HUES48 (cell line): ENCODE results near the gene SERP2.
A peak's percentile ranks its signal among the peaks of the same experiment; 100 is the strongest.

Source experiments
- H3K27ac ChIP-seq: one replicate; pipeline ENCODE4 v1.7.0; 2013; ENCODE audit warnings: low read depth, low read length, inconsistent platforms
- H3K27me3 ChIP-seq: 2 replicates; pipeline ENCODE4 v1.6.1; 2013; ENCODE audit warnings: mild to moderate bottlenecking, low read length; ENCODE audit not compliant: control insufficient read depth, insufficient read depth
- H3K36me3 ChIP-seq: 2 replicates; pipeline ENCODE4 v1.6.1; 2013; ENCODE audit warnings: low read length; ENCODE audit not compliant: control insufficient read depth, insufficient read depth
- H3K4me1 ChIP-seq: 2 replicates; pipeline ENCODE4 v1.6.1; 2013; ENCODE audit warnings: mild to moderate bottlenecking, low read length; ENCODE audit not compliant: control insufficient read depth, insufficient read depth
- H3K4me3 ChIP-seq: 2 replicates; pipeline ENCODE4 v1.5.1; 2013; ENCODE audit warnings: mild to moderate bottlenecking, low read depth, low read length
- H3K9ac ChIP-seq: 2 replicates; pipeline ENCODE4 v1.6.1; 2013; ENCODE audit warnings: mild to moderate bottlenecking, low read depth, low read length, moderate library complexity
- H3K9me3 ChIP-seq: 2 replicates; pipeline ENCODE4 v1.6.1; 2013; ENCODE audit warnings: low read length; ENCODE audit not compliant: control insufficient read depth, insufficient read depth

The SERP2 gene

DNA sequence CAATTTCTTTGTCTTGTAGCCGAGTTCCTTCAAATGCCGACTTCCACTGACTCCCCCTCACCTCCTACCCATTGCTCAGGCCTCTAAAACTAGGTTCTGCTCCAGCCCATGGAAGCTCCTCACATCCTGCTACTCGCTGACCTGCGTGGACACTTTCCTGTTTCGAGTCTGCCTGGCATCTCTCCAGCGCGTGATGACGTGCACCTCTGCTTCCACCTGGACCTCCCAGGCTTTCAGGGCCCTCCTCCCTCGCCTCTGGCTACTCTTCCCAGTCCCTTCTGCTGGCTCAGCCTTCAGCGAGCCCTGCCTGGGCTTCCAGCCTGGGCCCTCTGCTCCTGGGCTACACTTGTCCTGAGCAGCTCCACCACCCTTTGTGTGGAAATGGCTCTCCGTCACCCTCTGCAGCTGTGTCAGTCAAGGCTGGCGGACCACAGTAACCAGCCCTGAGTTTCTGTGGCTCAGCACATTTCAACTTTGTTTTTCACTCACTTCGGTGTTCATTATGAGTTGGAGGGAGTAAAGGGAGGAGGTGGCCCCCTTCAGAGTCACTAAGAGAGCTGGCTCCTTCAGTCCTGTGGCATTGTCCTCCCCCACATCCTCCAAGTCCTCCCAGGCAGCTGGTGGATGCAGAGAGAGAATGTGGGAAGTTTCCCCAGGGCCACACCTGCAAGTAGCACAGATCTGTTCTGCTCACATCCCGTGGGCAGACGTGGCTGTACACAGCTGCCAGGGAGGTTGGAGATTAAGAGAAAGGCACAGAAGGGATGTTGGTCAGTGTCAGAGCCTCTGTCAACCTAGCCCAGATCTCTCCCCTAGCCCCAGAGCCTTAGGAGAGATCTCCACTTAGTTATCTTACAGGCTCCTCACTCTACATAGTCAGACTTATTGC, 49.4 kb downstream of the SERP2 start:
- no peaks in the 10 kb centered on the region for H3K36me3 ChIP-seq
- no peak overlapping the region for H3K27ac ChIP-seq
- no peak overlapping the region for H3K9ac ChIP-seq

DNA sequence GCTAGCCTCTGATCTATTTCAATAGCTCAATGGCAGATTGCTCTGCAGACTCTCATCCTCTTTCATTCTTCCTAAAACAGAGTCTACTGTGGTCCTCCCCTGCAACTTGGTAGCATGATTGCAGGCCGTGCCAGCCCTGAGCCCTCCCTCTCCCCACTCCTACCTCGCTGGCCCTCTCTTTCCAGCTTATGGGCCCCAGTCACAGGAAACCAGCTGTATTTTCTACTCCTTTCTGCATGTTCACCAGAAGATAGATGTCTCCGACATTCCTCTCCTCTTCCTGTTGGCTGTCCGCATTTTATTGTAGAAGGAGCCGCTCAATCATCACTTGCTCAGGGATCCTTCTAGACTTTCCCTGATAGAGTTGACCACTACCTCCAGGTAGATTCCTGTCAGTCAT, 50.2 kb downstream of the SERP2 start:
- no peak overlapping the region for H3K4me3 ChIP-seq
- no peaks in the 10 kb centered on the region for H3K27me3 ChIP-seq
- peaks cover 5% of the 10 kb centered on the region for H3K4me1 ChIP-seq
- no peaks in the 10 kb centered on the region for H3K9me3 ChIP-seq
- H3K36me3 ChIP-seq = no peaks in the 10 kb centered on the region
- H3K27ac ChIP-seq = no peak overlapping the region
- no peak overlapping the region for H3K9ac ChIP-seq

More for the DNA sequence above, 49.4 kb downstream of the SERP2 start:
- Histone ChIP-seq H3K4me3 (no peak overlapping the region), H3K4me1 (peaks cover 7% of the 10 kb centered on the region), H3K27me3 (no peaks in the 10 kb centered on the region), H3K9me3 (no peaks in the 10 kb centered on the region)

DNA sequence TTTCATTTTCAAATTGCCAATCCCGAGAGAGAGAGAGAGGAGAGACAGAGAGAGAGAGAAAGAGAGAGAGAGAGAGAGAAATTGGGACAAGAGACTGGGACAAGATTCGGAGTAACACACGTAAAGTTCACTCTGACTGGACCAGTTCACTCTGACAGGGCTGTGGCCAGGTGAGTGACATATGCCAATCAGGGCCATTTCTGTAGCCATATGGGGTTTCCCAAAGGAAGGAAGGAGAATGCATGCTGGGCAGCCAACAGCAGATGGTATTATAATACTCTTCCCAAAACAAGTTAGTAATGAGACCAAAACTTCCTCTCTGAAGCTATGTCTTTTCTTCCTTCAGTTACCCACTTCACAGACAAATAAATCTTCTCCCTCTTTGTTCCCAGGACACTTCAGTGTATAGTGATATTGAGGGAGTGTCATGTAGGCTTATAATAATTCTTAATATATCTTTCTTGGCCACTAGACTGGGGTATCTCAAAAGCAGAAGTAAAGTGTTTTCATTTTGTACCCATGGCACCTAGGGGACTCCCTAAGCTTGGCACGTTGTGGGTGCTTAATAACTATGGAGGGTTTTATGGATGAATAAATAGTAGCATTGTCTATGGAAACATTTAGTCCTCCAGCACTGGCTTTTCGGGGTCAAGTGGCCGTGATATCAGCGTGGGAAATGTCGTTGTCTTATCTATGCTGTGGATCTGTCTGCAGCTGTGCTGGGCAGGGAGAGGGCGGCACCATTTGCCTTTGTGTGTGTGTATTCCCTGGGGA, 51.6 kb downstream of the SERP2 start:
- Histone ChIP-seq H3K9ac (no peak overlapping the region), H3K9me3 (no peaks in the 10 kb centered on the region), H3K36me3 (no peaks in the 10 kb centered on the region), H3K4me3 (no peak overlapping the region), H3K4me1 (peaks cover 5% of the 10 kb centered on the region), H3K27me3 (no peaks in the 10 kb centered on the region), H3K27ac (no peak overlapping the region)

DNA sequence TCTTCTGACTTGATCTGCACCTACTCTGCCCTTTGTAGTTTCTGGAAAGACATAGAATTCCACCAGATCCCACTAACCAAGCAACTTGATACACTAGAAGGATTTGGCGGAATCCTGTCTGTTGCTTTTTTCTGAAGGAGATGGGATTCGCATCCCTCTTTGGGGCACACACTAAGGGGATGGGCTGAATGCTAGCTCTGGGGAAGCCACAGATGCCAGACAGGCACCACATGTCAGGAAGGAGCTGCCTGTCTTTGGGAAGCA, 52.1 kb downstream of the SERP2 start:
- Histone ChIP-seq H3K27ac (no peak overlapping the region), H3K4me3 (no peak overlapping the region), H3K27me3 (no peaks in the 10 kb centered on the region), H3K36me3 (no peaks in the 10 kb centered on the region), H3K9me3 (no peaks in the 10 kb centered on the region), H3K9ac (no peak overlapping the region), H3K4me1 (peaks cover 2% of the 10 kb centered on the region)

DNA sequence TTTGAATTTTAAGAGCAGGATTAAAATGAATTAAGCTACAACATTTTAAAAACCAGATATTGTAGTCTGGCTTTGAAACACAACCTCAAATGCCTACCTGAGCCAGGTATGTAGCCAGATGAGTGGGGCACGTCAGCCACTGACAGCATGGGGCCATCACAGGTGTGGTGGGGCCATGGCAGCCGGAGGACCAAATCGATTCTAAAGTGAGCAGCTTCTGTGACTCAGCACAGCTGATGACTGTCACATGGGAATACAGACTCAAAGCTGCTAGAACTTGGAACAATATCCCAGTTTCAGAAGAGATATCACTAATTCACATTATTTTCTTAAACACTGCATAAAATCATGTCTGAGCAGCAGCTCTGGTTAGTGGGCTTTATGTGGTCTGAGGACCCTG, 52.8 kb downstream of the SERP2 start:
- H3K27ac ChIP-seq = no peak overlapping the region
- H3K36me3 ChIP-seq = no peaks in the 10 kb centered on the region
- no peaks in the 10 kb centered on the region for H3K9me3 ChIP-seq
- H3K9ac ChIP-seq = no peak overlapping the region
- no peaks in the 10 kb centered on the region for H3K27me3 ChIP-seq
- H3K4me1 ChIP-seq = no peaks in the 10 kb centered on the region
- no peak overlapping the region for H3K4me3 ChIP-seq

DNA sequence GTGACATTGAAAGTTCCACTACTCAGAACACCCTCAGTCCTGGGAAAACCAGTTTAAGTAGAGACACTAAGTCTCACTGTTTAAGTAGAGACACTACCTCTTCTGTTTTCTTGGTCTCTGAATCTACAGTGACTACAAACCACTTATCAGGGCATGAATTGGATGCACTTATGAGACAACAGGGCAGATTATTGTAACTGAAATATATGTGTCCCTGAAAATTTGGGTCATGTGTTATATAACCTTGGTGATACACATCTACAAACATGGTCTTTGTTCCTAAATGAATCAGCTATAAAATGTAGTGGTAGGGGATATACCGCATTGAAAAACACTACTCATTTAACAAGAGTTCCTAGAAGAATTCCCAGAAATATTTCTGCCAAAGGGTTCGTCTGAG, 55.7 kb downstream of the SERP2 start:
- H3K9ac ChIP-seq = no peak overlapping the region
- H3K9me3 ChIP-seq = no peaks in the 10 kb centered on the region
- H3K4me3 ChIP-seq = no peak overlapping the region
- H3K36me3 ChIP-seq = peaks cover 17% of the 10 kb centered on the region
- 0 out of 2 replicates have a peak, but pooled peaks cover 2% of the 10 kb centered on the region for H3K4me1 ChIP-seq
- no peak overlapping the region for H3K27ac ChIP-seq
- H3K27me3 ChIP-seq = no peaks in the 10 kb centered on the region

DNA sequence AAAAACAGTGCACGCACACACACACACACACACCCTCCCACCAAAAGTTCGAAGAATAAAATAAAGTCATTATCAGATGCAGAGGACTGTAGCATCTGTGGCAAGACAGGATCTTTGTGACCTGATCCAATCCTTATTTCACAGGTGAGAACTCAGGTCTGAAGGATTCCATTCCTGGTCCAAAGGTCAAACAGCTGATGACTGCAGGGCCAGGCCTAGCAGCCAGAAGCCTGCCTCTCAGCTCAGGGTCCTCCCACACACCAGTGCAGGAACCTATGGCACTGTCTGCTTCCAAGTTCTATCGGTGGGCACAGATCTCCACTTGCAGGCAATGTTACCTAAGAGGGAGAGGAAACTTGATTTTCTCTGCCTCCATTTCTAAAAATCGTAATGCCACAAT, 57.5 kb downstream of the SERP2 start:
- Histone ChIP-seq H3K9ac (no peak overlapping the region), H3K4me1 (0 out of 2 replicates have a peak, but pooled peaks cover 7% of the 10 kb centered on the region), H3K27ac (no peak overlapping the region), H3K9me3 (no peaks in the 10 kb centered on the region), H3K36me3 (peaks cover 22% of the 10 kb centered on the region), H3K27me3 (no peaks in the 10 kb centered on the region), H3K4me3 (no peak overlapping the region)

DNA sequence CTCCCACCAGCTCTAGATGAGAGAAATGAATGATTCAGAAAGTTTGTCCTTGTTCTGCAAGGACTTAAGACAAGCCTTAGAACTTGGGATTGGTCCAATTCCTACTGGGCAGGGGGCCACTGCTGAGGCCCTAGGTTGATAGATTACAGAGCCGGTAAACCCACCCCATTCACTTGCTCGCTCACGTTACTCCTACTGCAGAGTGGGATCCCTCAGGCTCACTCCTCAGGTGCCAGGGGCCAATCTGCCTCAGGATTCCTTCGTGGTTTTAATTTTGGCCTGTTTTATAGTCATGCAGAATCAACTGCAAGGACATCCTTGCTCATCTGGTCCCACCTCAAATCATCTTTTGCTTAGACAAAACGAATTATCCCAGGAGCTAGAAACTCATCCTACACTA, 59.0 kb downstream of the SERP2 start:
- peaks cover 22% of the 10 kb centered on the region for H3K36me3 ChIP-seq
- H3K9ac ChIP-seq = no peak overlapping the region
- no peaks in the 10 kb centered on the region for H3K27me3 ChIP-seq
- no peak overlapping the region for H3K27ac ChIP-seq
- H3K4me1 ChIP-seq = peaks cover 12% of the 10 kb centered on the region
- H3K4me3 ChIP-seq = no peak overlapping the region
- H3K9me3 ChIP-seq = no peaks in the 10 kb centered on the region

DNA sequence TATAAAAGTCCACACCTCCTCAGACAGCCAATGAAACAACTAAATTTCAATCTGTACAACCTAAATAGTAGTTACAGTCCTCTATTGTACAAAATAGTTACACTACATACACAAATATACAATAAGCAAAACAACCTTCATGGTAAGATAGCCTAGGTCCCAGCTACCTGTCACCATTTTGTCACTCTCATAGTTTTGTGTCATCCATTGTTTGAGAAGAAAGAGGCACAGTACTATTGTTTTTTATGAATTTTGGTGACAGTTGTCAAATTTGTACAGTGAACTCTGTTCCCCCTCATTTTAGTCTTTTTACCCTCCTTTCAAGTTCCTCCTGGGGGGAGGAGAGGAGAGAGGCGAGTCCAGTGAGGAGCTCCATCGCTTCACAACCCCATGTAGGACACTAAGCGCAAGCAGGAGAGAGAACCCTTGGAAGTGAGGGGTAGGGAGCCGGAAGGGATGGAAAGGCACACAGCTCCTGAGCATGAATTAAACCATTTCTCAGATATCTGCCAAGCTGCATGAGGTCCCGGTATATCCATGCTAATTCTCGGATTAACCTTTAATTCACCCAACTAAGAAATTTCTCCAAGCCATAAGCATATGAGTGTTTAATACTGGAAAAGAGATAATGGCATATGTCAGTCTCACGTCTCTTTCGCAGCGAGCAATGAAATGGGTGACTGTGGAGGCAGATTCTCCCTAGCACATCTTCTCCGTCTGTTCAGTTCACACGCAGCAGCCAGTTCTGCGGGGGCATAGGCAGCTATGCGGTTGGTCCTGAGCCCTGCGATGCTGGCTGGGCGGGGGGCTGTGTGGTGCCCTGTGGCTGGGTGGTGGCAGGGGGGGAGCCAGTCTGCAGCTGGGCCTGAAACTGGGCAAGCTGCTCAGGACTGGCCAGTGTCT, 60.5 kb downstream of the SERP2 start:
- no peak overlapping the region for H3K9ac ChIP-seq
- peak overlapping the region; percentile 62 for H3K4me3 ChIP-seq

DNA sequence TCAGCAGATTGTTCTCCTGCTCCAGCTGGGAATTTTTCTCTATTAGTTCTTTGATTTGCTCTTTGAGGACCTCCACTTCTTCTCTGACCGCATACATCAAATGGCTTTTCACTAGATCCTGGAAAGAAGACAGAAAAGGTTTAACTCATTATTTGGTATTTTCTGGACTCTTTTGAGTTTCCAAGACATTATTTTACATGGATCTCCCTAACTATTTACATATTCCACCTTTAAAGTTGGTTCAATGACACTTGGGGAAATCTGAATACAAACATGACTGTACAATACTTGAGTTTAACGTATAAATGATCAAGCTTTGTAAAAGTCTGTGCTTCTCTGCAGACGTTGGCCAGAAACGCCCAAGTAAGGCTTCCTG, 61.1 kb downstream of the SERP2 start:
- Histone ChIP-seq H3K27me3 (no peaks in the 10 kb centered on the region), H3K9me3 (no peaks in the 10 kb centered on the region), H3K4me3 (peak overlapping the region; percentile 62), H3K36me3 (peaks cover 22% of the 10 kb centered on the region), H3K4me1 (peaks cover 18% of the 10 kb centered on the region), H3K9ac (peak overlapping the region; percentile 44; the same call in 1 of the 2 replicates), H3K27ac (peak overlapping the region; percentile 13)

More for the DNA sequence above, 60.5 kb downstream of the SERP2 start:
- H3K9me3 ChIP-seq = no peaks in the 10 kb centered on the region
- peaks cover 22% of the 10 kb centered on the region for H3K36me3 ChIP-seq
- H3K4me1 ChIP-seq = peaks cover 18% of the 10 kb centered on the region
- H3K27ac ChIP-seq = peak overlapping the region; percentile 13
- H3K27me3 ChIP-seq = no peaks in the 10 kb centered on the region
